HG03064 (cell line): ENCODE measurements around the gene PNP.

Source experiments
- ATAC-seq: cut with Tn5 transposase; IDR thresholded peaks from one replicate; pipeline ENCODE4 v1.9.1; 2021; ENCODE audit warnings: low read depth; ENCODE audit not compliant: unreplicated experiment

PNP gene

GRCh38 chr14:20454516-20455354 is 14.5 kb upstream of the PNP start, which contains the start of the genes APEX1 and OSGEP:
APEX1 (plus strand) TSS chr14:20455226; CDS start chr14:20455646, 420 bp downstream.
OSGEP (minus strand) TSS chr14:20454812; CDS start chr14:20454683, 129 bp downstream.
- ATAC-seq = peak; percentile 77

- ATAC-seq = peak; percentile 36
Measured at GRCh38 chr14:20455355-20456300, 13.6 kb upstream of the PNP start.

- ATAC-seq = no peak
Measured at GRCh38 chr14:20456971-20457370, 12.2 kb upstream of the PNP start.

- no peak for ATAC-seq
Measured at GRCh38 chr14:20458031-20458789, 11.0 kb upstream of the PNP start.

GRCh38 chr14:20460458-20461224 is 8.6 kb upstream of the PNP start:
- ATAC-seq = peak; percentile 6

- peak; percentile 93 for ATAC-seq
Measured at GRCh38 chr14:20461225-20462141, 7.7 kb upstream of the PNP start, which contains the start of gene PIP4P1. PIP4P1 (minus strand) TSS chr14:20461434; CDS start chr14:20461325, 109 bp downstream.

GRCh38 chr14:20468764-20469241 is 403 bp upstream of the PNP start:
- ATAC-seq = no peak

- peak; percentile 35 for ATAC-seq
Measured at GRCh38 chr14:20469890-20470602, 840 bp downstream of the PNP start.

- ATAC-seq = no peak
Measured at GRCh38 chr14:20470603-20470901, 1.3 kb downstream of the PNP start.

- no peak for ATAC-seq
Measured at GRCh38 chr14:20472536-20473169, 3.4 kb downstream of the PNP start.

GRCh38 chr14:20476776-20477175 is 7.6 kb downstream of the PNP start:
- ATAC-seq = no peak

- ATAC-seq = no peak
Measured at GRCh38 chr14:20477211-20477876, 8.1 kb downstream of the PNP start.

GRCh38 chr14:20478894-20479293 is 9.7 kb downstream of the PNP start:
- ATAC-seq = no peak

- no peak for ATAC-seq
Measured at GRCh38 chr14:20482382-20482781, 13.2 kb downstream of the PNP start.

- ATAC-seq = no peak
Measured at GRCh38 chr14:20485900-20486299, 16.7 kb downstream of the PNP start.

- no peak for ATAC-seq
Measured at GRCh38 chr14:20486684-20487395, 17.6 kb downstream of the PNP start.

GRCh38 chr14:20487396-20487725 is 18.2 kb downstream of the PNP start:
- no peak for ATAC-seq
